K562 (cell line): ENCODE measurements around the gene MED22. TPM values are rescaled to one million over a fixed set of nuclear protein-coding genes. Genes with fewer than 3 reads are reported as not detected.

ENCODE experiments used
- ATF2 ChIP-seq: sonication (generic); formaldehyde crosslinking; IDR thresholded peaks from 2 replicates; pipeline ENCODE4 v1.8.1; 2022; ENCODE audit warnings: missing genetic modification reagents
- CHD2 ChIP-seq: IDR thresholded peaks from 2 replicates; pipeline ENCODE4 v1.6.1; 2011; ENCODE audit warnings: low read depth, low read length
- CREM ChIP-seq: IDR thresholded peaks from 2 replicates; pipeline ENCODE4 v1.6.1; 2014; ENCODE audit warnings: antibody characterized with exemption, low read depth
- CSDE1 ChIP-seq, 2 experiments: fragments of 450-650 bp; IDR thresholded peaks; 2 replicates each; pipeline ENCODE4 v1.6.1; 2016; ENCODE audit warnings: mild to moderate bottlenecking in 1 of 2
- ELF4 ChIP-seq: fragments of 450-650 bp; formaldehyde crosslinking; IDR thresholded peaks from 2 replicates; pipeline ENCODE4 v1.4.0; 2022; ENCODE audit warnings: missing genetic modification characterization
- EP400 ChIP-seq: fragments of 450-650 bp; IDR thresholded peaks from 2 replicates; pipeline ENCODE4 v1.6.1; 2017; ENCODE audit warnings: antibody characterized with exemption, mild to moderate bottlenecking, moderate library complexity
- HDAC1 ChIP-seq, 2 experiments: fragments of 450-650 bp; IDR thresholded peaks; 2 replicates each; pipeline ENCODE4 v1.6.1; 2016 to 2017; ENCODE audit warnings: inconsistent platforms in 1 of 2, mild to moderate bottlenecking in 1 of 2, moderate library complexity in 1 of 2
- ILK ChIP-seq: fragments of 450-650 bp; IDR thresholded peaks from 2 replicates; pipeline ENCODE4 v1.6.1; 2016; ENCODE audit warnings: missing genetic modification characterization, low read depth, mild to moderate bottlenecking, missing compliant biosample characterization, moderate library complexity, borderline replicate concordance
- KAT2B ChIP-seq: IDR thresholded peaks from one replicate; pipeline ENCODE4 v1.6.1; 2012; ENCODE audit warnings: low read depth, mild to moderate bottlenecking, control low read depth, inconsistent platforms, low read length, moderate library complexity
- MAX ChIP-seq: sonication (generic); formaldehyde crosslinking; IDR thresholded peaks from 2 replicates; pipeline ENCODE4 v1.9.0; 2022; ENCODE audit warnings: mild to moderate bottlenecking, missing genetic modification reagents
- NCOA4 ChIP-seq: fragments of 450-650 bp; IDR thresholded peaks from 2 replicates; pipeline ENCODE4 v1.6.1; 2018; ENCODE audit warnings: mild to moderate bottlenecking; ENCODE audit not compliant: partially characterized antibody
- NRF1 ChIP-seq, 2 experiments: fragments of 450-650 bp; IDR thresholded peaks in 1 of 2; conservative IDR thresholded peaks in 1 of 2; 2 replicates each; pipeline ENCODE4 v1.6.1; 2014; ENCODE audit warnings: mild to moderate bottlenecking in 2 of 2
- PML ChIP-seq: IDR thresholded peaks from 2 replicates; pipeline ENCODE4 v1.6.1; 2012; ENCODE audit warnings: low read length, inconsistent platforms
- RUNX1 ChIP-seq: sonication (generic); IDR thresholded peaks from 2 replicates; pipeline ENCODE4 v1.6.1; 2016; ENCODE audit warnings: antibody characterized with exemption, low read depth
- ZFX ChIP-seq: sonication (generic); formaldehyde crosslinking; IDR thresholded peaks from 2 replicates; pipeline ENCODE4 v1.8.0; 2022; ENCODE audit warnings: mild to moderate bottlenecking, missing genetic modification reagents, moderate library complexity
- ZNF277 ChIP-seq: fragments of 250-450 bp; sonication (Bioruptor Pico); IDR thresholded peaks from 2 replicates; pipeline ENCODE4 v1.8.0; 2022; ENCODE audit warnings: inconsistent platforms, mild to moderate bottlenecking, moderate library complexity, borderline replicate concordance
- ZNF436 ChIP-seq: fragments of 250-450, 450-650 bp; sonication (Bioruptor Pico); formaldehyde crosslinking; IDR thresholded peaks from 2 replicates; pipeline ENCODE4 v1.7.0; 2020; ENCODE audit warnings: mild to moderate bottlenecking
- ZNF511 ChIP-seq: sonication (generic); formaldehyde crosslinking; IDR thresholded peaks from 2 replicates; pipeline ENCODE4 v1.8.0; 2022; ENCODE audit warnings: mild to moderate bottlenecking, missing genetic modification reagents
- polyA plus RNA-seq, 8 experiments: library from polyadenylated mRNA; depleted of rRNA in 4 of 8; stranded (reverse) in 5 of 8; unstranded in 3 of 8; fragments of >200 nt; fragmentation: Nextera tagmentation in 2 of 8; fragmentation: Illumina TruSeq in 1 of 8; extraction: Ambion mirVana in 2 of 8; extraction: Trizol in 1 of 8; gene quantifications; 2 replicates each; pipeline versions ENCODE4 v1.2.1 to v1.2.3, GENCODE V29; 2011 to 2014; ENCODE audit warnings: inconsistent platforms in 1 of 8, missing spikeins in 1 of 8
- total RNA-seq, 7 experiments: library from RNA; depleted of rRNA in 6 of 7; stranded (reverse); fragments of >200 nt in 6 of 7; fragmentation: Illumina TruSeq in 2 of 7; extraction: Trizol in 2 of 7; gene quantifications; 2 replicates each; pipeline versions ENCODE4 v1.2.1 to v1.2.3, GENCODE V29; 2011 to 2021; ENCODE audit warnings: low replicate concordance in 1 of 7
- TF ChIP-seq, protein P1 (sequence below): sonication (generic); formaldehyde crosslinking; IDR thresholded peaks from 2 replicates; pipeline ENCODE4 v1.8.0; 2022; ENCODE audit warnings: missing genetic modification reagents, mild to moderate bottlenecking, borderline replicate concordance
- TF ChIP-seq, protein P2 (sequence below), 2 experiments: fragments of 450-650 bp; conservative IDR thresholded peaks; 2 replicates each; pipeline ENCODE4 v1.6.1; 2017; ENCODE audit warnings: mild to moderate bottlenecking in 2 of 2, moderate library complexity in 2 of 2

MED22 gene
- total and polyA plus RNA-seq, 9 of the 15 experiments (the other 6 are each of a cell fraction or from before 2014, with no cell fraction given) = 0.73 to 35.6 (median 22.3) TPM

DNA sequence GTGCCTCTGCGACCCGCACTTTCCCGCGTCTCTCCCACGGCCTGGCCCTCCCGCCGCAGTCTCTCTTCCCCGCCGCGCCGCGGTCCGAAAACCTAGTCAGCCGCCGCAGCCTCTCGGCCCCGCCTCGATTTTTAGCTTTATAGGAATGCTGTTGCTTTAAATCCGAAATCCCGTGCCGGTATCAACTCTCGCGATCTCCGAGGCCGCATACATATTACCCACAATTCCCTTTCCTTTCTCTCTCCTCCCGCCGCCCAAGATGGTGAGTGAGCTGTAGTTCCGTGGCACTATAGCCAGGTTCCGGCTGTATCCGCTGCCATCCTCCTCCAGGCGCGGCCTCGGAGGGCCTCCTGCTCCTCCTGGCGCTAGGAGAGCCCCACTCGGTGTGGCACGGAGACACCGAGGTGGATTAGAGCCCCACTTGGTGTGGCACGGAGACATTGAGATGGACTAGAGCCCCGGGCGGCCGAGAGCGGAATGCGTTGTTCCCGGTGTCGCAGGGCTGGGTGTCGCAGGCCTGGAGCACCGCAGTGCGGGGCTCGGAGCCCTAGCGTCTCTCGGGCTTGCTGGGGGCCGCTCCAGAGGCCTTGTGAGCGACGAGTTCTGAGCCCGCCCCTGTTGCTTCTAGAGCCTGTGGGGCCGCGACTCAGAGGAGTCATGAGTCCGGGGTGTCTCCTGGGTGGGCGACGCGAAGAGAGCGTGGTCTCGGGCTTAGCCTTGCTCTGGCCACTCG lies at the start of gene MED22, which contains the start of gene RPL7A (continued):
- TF ChIP-seq, protein P1, sequence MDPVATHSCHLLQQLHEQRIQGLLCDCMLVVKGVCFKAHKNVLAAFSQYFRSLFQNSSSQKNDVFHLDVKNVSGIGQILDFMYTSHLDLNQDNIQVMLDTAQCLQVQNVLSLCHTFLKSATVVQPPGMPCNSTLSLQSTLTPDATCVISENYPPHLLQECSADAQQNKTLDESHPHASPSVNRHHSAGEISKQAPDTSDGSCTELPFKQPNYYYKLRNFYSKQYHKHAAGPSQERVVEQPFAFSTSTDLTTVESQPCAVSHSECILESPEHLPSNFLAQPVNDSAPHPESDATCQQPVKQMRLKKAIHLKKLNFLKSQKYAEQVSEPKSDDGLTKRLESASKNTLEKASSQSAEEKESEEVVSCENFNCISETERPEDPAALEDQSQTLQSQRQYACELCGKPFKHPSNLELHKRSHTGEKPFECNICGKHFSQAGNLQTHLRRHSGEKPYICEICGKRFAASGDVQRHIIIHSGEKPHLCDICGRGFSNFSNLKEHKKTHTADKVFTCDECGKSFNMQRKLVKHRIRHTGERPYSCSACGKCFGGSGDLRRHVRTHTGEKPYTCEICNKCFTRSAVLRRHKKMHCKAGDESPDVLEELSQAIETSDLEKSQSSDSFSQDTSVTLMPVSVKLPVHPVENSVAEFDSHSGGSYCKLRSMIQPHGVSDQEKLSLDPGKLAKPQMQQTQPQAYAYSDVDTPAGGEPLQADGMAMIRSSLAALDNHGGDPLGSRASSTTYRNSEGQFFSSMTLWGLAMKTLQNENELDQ (CRISPR knock-in tag) = no peak
- TF ChIP-seq, protein P2, sequence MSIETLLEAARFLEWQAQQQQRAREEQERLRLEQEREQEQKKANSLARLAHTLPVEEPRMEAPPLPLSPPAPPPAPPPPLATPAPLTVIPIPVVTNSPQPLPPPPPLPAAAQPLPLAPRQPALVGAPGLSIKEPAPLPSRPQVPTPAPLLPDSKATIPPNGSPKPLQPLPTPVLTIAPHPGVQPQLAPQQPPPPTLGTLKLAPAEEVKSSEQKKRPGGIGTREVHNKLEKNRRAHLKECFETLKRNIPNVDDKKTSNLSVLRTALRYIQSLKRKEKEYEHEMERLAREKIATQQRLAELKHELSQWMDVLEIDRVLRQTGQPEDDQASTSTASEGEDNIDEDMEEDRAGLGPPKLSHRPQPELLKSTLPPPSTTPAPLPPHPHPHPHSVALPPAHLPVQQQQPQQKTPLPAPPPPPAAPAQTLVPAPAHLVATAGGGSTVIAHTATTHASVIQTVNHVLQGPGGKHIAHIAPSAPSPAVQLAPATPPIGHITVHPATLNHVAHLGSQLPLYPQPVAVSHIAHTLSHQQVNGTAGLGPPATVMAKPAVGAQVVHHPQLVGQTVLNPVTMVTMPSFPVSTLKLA (conservative IDR thresholded peaks at IDR 0.05) = peak in 1 of 2 experiments; percentile 57
- TF ChIP-seq ZNF277 (CRISPR knock-in tag) = no peak
- peak; percentile 35; the same call in 1 of the 2 replicates for TF ChIP-seq CREM
- peak; percentile 61; the same call in 1 of the 2 replicates for TF ChIP-seq ZNF511
- peak in 1 of 2 experiments; percentile 78; a peak in 1 of 4 replicates for TF ChIP-seq HDAC1 (IDR thresholded peaks at IDR 0.05)
- 0 out of 4 replicates have a peak, but pooled peaks of 1 of the 2 experiments have one; percentile 8 for TF ChIP-seq NRF1 (conservative IDR thresholded peaks at IDR 0.05 in 1 of 2, IDR thresholded peaks at IDR 0.05 in 1 of 2)
- 0 out of 2 replicates have a peak, but pooled peaks have one; percentile 20 for TF ChIP-seq RUNX1
- TF ChIP-seq MAX = peak; percentile 76
- TF ChIP-seq PML = peak; percentile 93
- 0 out of 2 replicates have a peak, but pooled peaks have one; percentile 2 for TF ChIP-seq ZNF436 (CRISPR knock-in tag)
- TF ChIP-seq ATF2 (CRISPR knock-in tag) = no peak
- peak; percentile 98 for TF ChIP-seq CHD2
- peak; percentile 98 for TF ChIP-seq EP400
- no peak for TF ChIP-seq ILK (tag)
- peak in 1 of 2 experiments; percentile 10; a peak in 1 of 4 replicates for TF ChIP-seq CSDE1 (IDR thresholded peaks at IDR 0.05)
- peak; percentile 66; the same call in 1 of the 2 replicates for TF ChIP-seq ELF4 (CRISPR knock-in tag)
- TF ChIP-seq KAT2B = peak; percentile 34
- no peak for TF ChIP-seq NCOA4
- peak; percentile 74 for TF ChIP-seq ZFX (CRISPR knock-in tag)
